ENCODE measurements around the gene DEUP1.
"Not testable (repeated sequence)": the region's sequence is repeated elsewhere in the genome, so short reads cannot be mapped to it uniquely, and the experiment has no call there.

Gene DEUP1

DNA sequence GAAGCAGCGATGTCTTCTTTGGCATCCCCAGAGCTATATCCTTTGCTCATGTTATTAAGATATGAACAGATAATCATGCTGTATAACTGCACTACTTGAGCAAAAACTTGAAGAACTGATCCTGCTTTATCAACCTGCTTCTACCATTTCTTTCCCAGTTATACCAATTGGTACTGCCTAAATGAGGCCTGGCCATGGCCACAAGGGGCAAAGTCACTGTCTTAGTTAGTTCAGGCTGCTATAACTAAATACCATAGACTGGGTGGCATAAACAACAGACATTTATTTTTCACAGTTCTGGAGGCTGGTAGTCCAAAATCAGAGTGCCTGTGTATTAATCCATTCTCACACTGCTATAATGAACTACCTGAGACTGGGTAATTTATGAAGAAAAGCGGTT is 37.5 kb downstream of the DEUP1 start:
- no peak for DNase-seq

DNA sequence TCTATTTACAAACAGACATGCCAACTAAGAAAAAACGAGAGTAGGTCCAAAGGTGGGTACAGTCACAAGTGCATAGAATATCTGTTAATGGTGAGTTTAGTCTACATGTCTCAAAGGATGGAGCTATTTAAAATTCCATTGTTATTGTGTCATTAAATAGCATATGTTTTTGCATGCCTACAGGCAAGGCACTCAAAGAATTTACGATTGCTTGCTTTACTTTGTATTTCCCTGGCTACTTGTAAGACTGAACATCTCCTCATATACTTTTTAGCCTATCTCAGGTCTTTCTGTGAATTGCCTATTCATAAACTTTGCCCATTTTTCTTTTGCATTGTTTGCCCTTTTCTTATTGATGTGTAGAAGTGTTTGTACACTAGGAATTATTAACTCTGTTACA is 39.7 kb downstream of the DEUP1 start:
- no peak for DNase-seq

DNA sequence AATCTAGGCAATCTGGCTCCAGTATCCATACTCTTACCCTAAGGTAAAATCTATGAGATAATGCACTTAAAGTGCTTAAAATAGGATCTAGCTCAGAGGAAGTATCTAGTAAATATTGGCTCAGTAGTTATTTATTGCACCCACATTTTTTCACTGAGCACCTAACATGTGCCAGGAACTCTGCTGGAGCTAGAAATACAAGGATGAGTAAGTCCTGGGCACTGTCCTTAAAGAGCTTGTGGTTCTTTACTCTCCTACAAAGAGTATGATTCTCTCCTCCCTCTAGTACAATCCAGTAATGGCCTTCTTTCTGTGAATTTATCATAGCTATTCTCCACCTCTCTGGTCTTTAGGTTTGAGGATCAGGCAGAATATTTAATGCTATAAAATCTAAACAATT is 59.2 kb downstream of the DEUP1 start:
- DNase-seq = no peak

DNA sequence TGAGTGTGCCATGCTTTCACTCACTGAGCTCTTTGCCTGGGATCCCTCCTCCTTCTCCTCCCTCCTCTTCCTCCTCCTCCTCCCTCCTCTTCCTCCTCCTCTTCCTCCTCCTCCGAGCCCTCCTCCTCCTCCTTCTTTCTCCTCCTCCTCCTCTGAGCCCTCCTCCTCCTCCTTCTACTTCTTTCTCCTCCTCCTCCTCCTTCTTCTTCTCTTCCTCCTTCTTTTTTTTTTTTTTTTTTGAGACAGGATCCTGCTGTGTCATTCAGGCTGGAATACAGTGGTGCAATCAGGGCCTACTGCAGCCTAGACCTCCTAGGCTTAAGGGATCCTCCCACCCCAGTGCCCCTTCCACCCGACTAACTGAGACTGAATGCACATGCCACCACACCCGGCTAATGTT is 62.3 kb downstream of the DEUP1 start:
- DNase-seq = no peak

DNA sequence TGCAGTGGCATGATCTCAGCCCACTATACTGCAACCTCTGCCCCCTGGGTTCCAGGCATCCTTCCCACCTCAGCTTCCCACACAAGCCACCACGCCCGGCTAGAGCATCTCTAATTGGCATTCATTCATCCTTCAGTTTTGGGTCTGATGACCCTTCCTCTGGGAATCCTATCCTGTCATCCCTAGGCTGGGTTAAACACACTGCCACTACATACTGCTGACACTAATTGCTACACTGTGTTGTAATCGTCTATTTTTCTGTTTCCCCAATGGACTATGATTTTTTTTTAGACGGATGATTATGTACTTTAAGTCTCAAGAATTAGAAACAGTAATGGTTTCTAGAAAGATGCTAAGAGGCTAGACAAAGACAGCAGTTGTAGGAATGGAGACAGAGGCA is 62.8 kb downstream of the DEUP1 start:
- no peak for DNase-seq

DNA sequence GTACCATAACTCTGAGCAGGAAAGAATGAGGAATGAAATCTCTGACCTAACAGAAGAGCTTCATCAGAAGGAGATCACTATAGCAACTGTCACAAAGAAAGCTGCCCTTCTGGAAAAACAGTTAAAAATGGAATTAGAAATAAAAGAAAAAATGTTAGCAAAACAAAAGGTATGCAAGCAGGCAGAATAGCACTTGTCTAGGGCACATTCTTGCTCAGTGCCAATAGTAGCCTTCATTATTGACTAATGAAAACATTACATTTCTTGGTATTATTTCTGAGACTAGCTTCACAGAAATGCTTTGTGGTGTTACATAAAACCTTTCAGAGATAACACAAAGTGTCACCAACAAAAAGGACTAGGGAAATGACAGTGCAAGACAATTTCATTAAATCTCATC is 63.9 kb downstream of the DEUP1 start:
- no peak for DNase-seq

DNA sequence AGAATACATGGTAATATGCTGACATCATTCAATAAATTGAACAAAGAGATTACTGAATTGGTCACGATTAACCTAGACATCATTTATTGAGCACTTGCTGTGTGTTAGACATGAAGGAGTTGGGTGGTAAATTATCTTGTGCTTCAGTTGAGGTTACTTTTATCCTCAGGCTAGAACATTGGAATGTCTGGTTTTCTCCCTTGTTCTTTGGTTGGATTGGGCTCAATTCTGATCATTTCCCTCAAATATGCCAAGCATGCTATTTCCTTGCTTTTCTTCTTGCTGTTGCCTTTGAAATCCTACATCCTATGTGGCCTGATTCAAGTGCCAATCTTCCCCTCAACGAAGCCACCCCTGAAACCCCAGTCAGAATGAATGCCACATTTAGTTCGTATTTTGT is 65.8 kb downstream of the DEUP1 start:
- no peak for DNase-seq

DNA sequence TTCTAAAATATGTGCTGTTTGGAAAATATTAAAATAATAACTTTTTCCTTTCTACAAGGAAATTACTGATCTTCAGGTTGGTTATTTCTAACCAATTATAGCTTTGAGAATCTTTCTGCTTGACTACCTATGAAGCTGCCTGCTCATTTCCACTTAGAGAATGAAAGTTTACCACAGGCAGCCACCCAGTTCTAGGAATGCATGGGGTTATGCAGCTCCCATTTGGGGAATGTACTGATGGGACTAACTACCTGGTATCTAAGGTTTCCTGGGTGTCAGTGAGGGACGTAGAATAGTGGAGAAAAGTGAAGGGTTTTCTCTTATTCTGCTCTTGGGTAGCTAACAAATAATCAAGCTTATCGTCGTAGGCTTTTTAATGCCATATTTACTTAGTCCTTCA is 73.4 kb downstream of the DEUP1 start:
- DNase-seq = no peak

DNA sequence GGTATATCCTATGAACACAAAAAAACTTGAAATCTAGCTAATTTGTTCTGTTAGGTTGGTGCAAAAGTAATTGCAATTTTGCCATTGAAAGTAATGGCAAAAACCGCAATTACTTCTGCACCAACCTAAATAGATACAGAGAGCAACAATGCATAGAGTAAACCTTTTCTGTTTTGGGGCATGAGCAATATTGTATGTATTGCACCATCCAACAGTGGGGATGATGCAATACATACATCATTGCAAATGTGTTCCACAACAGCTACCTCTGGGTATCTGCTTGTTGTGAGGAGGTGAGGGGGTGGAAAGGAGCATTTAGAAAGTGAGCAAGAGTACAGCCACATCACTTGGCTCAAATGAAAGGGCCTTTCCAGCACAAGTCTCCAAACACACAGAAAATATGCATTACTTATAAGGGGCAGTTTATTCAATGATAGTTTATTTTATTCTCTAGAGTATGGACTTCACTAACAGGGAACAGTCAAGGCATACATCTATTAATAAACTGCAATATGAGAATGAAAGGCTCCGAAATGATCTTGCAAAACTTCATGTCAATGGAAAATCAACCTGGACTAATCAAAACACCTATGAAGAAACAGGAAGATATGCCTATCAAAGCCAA is 77.3 kb downstream of the DEUP1 start:
- no peak for DNase-seq

DNA sequence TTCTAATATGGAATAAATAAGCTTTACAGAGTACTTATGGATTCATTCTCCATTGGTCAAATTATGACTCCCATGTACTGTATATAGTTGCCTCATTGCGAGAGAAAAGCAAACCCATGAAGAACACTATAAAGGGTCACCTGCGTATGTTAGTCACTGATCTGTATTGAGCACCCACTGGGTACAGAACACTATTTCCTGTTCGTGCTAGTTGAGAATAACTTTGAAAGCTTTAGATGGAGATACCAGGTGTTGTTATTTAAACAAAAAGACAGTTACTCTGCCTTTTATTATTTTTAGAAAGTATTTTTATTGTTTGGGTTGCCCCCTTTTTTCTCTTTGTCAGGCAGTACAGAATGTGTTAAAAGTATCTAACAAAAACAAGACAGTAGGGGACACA is 79.9 kb downstream of the DEUP1 start:
- peak; percentile 30 for DNase-seq

DNA sequence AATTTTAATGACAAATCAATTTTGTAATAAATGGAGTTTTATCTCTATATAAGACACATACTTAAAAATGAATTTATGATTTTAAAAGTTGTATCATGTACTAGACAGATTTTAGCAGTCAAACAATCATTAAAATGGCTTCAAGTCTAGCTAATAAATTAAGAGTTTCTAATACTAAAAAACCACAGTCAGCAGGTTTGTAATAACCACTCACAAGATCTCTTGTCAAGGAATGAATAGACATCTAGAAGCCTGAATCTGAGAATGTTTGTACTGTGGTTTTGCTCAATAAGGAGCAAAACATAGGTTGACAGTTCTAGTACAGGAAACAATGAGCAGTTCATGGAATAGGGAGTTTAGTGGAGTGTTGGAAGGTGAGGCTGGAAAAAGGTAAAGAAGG is 81.2 kb downstream of the DEUP1 start:
- no peak for DNase-seq

DNA sequence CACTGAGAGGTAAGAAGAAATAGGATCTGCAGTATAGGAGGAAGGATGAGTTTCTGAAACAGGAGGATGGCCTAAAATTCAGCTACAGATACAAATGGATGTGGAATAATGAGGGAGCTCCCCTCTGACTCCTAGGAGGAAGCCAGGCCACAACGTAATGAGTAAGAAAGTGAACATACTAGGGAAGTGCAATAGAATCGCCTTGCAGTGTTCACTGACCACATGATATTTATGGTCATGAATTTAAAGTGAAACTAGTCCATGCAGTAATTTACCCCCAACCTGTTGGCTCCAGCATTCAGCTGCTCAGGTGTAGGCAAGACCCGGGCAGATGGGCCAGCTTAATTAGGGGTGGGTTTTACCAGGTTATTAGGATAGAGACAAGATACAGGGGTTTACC is 101.7 kb downstream of the DEUP1 start:
- DNase-seq = no peak

DNA sequence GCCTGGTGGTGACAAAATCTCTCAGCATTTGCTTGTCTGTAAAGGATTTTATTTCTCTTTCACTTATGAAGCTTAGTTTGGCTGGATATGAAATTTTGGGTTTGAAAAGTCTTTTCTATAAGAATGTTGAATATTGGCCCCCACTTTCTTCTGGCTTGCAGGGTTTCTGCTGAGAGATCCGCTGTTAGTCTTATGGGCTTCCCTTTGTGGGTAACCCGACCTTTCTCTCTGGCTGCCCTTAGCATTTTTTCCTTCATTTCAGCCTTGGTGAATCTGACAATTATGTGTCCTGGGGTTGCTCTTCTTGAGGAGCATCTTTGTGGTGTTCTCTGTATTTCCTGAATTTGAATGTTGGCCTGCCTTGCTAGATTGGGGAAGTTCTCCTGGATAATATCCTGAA is 112.7 kb downstream of the DEUP1 start:
- not testable (repeated sequence) for DNase-seq

DNA sequence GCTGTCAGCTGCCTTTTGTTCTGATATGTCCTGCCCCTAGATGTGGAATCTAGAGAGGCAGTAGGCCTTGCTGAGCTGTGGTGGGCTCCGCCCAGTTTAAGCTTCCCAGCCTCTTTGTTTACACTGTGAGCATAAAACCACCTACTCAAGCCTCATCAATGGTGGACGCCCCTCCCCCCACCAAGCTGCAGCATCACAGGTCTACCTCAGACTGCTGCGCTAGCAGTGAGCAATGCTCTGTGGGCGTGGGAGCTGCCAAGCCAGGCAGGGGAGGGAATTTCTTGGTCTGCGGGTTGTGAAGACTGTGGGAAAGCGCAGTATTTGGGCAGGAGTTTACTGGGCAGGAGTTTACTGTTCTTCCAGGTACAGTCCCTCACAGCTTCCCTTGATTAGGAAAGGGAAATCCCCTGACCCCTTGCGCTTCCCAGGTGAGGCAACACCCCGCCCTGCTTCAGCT is 114.1 kb downstream of the DEUP1 start:
- DNase-seq = no peak

DNA sequence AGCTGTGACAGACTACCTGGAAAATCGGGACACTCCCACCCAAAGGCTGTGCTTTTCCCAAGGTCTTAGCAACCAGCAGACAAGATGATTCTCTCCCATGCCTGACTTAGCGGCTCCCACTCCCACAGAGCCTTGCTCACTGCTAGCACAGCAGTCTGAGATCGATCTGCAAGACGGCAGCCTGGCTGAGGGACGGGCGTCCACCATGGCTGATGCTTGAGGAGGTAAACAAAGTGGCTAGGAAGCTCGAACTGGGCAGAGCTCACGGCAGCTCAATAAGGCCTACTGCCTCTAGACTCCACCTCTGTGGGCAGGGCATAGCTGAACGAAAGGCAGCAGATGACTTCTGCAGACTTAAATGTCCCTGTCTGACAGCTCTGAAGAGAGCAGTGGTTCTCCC is 127.7 kb downstream of the DEUP1 start:
- no peak for DNase-seq

DNA sequence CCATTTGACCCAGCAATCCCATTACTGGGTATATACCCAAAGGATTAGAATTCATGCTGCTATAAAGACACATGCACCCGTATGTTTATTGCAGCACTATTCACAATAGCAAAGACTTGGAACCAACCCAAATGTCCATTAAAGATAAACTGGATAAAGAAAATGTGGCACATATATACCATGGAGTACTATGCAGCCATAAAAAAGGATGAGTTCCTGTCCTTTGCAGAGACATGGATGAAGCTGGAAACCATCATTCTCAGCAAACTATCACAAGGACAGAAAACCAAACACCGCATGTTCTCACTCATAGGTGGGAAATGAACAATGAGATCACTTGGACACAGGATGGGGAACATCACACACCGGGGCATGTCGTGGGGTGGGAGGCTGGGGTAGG is 133.1 kb downstream of the DEUP1 start:
- DNase-seq = not testable (repeated sequence)

DNA sequence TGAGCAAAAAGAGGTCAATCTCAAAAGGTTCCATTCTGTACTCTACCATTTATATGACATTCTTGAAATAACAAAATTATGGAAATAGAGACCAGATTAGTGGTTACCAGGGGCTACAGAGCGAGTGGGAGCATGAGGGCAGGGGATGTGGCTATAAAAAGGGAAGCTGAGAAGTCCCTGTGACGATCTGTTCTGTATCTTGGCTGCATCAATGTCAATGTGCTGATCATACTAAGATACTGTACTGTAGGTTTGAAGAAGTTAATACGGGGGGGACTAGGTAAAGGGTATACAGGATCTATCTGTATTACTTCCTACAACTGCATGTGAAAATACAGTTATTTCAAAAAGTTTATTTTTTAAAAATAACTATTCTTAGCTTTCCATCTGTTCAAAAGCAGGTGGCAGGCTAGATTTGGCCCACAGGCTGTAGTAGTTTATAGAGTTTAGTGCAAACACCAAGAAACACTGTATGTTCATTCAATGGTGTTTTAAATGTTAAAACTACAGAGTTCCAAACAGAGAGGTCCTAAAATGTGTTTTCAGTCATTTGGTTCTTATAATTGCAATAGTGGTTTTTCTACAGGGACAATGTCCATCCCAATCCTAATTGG is 134.5 kb downstream of the DEUP1 start:
- no peak for DNase-seq

DNA sequence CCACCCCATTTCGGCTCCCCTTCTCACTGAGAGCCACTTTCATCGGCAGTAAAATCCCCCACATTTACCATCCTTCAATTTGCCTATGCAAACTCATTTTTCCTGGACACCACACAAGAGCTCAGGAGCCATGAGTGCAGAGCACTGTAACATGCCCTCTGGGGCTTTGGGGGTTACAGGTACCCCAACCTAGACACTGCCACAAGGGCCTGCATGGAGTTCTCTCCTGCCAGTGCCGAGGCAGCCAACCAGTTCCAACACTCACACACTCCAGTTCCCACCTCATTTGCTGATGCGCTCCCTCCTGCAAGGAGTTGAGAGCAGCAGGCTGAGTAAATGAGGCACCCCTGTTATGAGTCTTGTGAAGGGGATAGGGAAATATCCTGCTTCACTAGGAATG is 136.5 kb downstream of the DEUP1 start:
- no peak for DNase-seq

DNA sequence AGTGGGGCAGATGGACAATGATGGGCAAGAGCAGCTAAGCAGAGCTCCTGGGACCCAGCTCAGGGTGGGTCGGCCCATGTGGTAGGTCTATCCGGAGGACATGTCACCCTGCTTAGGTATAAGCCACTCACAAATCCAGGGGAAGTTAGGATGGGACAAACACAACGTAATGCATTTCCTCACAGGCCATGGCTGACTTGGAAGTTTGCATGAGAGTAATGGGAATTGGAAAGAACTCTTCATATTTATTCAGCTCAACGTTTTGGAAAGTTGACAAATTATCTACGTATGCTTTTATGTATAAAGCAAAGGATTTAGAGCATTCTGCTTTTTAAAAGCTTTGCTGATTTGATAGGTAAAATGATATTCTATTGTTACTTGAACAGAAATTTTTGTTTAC is 137.7 kb downstream of the DEUP1 start:
- peak; percentile 37 for DNase-seq

DNA sequence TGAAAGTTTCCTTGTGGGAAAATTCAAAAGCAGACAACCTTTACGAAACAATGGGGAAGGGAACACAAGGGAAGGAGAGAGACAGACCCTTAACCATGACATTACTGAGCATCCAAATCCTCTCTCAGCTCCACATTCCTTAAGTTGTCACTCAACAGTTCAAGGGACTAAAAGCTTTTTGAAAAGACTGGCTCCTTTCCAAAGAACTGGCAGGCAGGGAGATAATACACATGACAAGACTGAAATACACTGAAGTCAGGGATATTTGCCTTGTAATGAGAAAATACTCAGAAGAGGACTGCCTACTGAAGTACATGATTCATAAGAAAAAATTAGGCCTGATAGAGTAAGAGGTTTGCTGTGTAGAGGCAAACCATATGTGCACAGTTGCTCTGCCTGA is 143.6 kb downstream of the DEUP1 start:
- no peak for DNase-seq

DNA sequence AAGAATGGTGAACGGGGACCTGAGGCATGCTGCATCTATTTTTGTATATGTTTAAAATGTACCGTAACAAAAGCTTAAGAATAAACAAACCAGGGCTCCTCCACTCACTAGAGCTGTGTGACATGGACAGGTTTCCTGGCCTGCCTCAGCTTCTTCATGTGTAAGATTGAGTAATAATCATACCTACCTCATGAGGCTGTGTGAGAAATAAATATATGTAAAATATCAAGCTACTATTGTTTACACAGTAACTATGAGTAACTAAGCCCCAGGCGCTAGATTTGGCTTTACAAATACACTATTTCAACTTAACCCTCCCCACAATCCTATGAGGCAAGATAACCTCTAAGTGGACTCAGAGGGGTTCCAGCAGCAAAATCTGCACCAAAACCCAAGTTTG is 146.3 kb downstream of the DEUP1 start:
- no peak for DNase-seq

DNA sequence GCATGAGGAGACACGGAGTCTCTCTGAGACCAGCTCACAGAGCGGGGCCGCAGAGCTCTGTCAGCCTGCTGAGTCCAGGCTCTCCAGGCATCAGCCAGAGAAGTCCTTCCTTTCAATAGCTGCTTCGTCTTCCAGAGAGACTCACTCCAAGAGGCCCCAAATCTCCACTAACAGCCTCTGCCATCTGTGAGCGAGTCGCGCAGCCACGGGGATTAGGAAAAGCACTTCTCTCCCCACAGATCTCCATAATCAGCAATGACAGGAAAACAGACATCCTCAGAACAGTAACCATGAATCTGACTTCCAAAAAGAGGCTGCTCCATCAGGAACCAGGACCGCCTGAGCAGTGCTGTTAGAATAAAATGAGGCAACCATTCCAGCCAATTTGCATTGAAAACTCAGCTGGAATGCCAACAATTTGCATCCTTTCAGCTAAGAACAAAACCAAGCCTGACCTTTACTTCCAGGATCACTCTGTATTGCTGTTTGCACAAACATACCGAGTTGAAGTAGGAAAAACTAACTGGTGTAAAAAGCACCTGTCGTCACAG is 147.2 kb downstream of the DEUP1 start:
- no peak for DNase-seq

DNA sequence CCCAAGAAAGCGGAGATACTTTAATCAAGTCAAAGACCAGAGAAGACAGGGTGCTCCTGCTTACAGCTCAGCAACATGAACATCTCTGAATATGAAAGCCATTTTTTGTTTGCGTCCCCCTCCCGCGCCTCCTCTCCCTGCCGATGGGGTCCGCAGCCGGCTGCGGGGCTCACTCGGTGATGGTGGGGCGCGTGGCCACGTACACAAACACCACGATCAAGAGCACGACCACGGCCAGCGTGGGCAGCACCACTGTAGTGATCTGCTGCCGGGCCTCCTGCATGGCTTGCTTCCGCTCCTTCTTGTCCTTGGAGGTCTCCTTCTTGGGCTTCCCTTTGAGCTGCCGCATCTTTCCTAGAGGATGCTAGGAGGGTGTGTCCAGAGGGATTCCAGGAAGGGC is 148.3 kb downstream of the DEUP1 start:
- no peak for DNase-seq

DNA sequence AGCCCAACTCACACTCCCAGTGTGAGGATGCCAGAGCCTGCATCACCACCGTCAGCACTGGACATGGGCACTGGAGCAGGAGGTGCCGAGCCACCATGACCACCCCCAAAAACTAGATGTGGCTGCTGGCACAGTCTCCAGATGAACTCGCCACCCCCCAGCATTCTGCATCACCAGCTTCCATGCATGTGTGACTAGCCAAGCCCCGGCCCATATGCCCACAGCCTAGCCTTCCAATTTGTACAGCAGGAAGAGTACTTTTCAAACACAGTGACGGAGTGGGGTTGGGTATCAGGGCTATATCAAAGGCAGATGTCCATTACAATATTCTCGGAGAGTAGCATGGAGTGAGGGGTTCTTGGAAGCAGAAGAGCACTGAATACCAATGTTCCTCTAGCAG is 149.7 kb downstream of the DEUP1 start:
- DNase-seq = no peak

DNA sequence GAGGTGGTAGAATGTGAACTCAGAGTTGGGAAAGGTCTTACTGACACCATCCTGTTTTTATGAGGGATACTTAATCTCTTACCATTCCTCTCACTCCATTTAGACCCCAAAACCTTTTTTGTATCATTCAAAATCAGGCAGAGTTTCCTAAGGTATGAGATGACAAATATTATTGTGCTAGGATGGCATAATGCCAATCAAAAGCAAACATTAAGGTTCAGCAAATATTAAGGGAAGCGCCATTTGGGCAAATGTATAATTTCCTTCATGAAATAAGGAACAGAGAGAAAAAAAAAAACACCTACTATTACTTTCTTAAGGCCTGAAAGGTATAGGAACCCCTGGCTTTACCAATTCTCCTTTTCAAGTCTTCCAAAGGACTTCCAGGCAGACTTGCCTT is 150.2 kb downstream of the DEUP1 start:
- DNase-seq = no peak
